Measurements from ENCODE around the gene CASKIN2. TPM values are rescaled to one million over a fixed set of nuclear protein-coding genes. Genes with fewer than 3 reads are reported as not detected.
"Not testable (repeated sequence)": the region's sequence is repeated elsewhere in the genome, so short reads cannot be mapped to it uniquely, and the experiment has no call there.

CASKIN2 gene
- total RNA-seq, 1 donor: 8.0 TPM

GRCh38 chr17:75459590-75460267 is 55.6 kb downstream of the CASKIN2 start:
- no peak for DNase-seq (ENCODE audit: low read depth)
- no peak for TF ChIP-seq CTCF (IDR thresholded peaks at IDR 0.05; ENCODE audit: insufficient read depth, low read length)
- H3K4me3 ChIP-seq (ENCODE audit: low read depth, low read length): no peak overlapping the region

GRCh38 chr17:75459246-75459589 is 56.1 kb downstream of the CASKIN2 start:
- H3K4me3 ChIP-seq (ENCODE audit: low read depth, low read length): no peak overlapping the region
- no peak for DNase-seq (ENCODE audit: low read depth)
- no peak for TF ChIP-seq CTCF (IDR thresholded peaks at IDR 0.05; ENCODE audit: insufficient read depth, low read length)

- DNase-seq (ENCODE audit: low read depth): peak; percentile 54
- no peak for TF ChIP-seq CTCF (IDR thresholded peaks at IDR 0.05; ENCODE audit: insufficient read depth, low read length)
These were observed 58.2 kb downstream of the CASKIN2 start for GRCh38 chr17:75457047-75457654.

GRCh38 chr17:75456417-75457046 is 58.8 kb downstream of the CASKIN2 start, which contains the start of gene TMEM94:
TMEM94 (plus strand) TSS chr17:75456635; CDS start chr17:75471906, 15,271 bp downstream.
- DNase-seq (ENCODE audit: low read depth): peak; percentile 99
- H3K4me3 ChIP-seq (ENCODE audit: low read depth, low read length): peak within 1 kb of the TSS; percentile 97
- no peak for TF ChIP-seq CTCF (IDR thresholded peaks at IDR 0.05; ENCODE audit: insufficient read depth, low read length)

More at GRCh38 chr17:75457047-75457654, 58.2 kb downstream of the CASKIN2 start:
- peak overlapping the region; percentile 97 for H3K4me3 ChIP-seq (ENCODE audit: low read depth, low read length)

GRCh38 chr17:75456039-75456416 is 59.3 kb downstream of the CASKIN2 start:
- TF ChIP-seq CTCF (IDR thresholded peaks at IDR 0.05; ENCODE audit: insufficient read depth, low read length): no peak
- DNase-seq (ENCODE audit: low read depth): no peak
- H3K4me3 ChIP-seq (ENCODE audit: low read depth, low read length): peak overlapping the region; percentile 59

GRCh38 chr17:75454672-75455071 is 60.7 kb downstream of the CASKIN2 start:
- H3K4me3 ChIP-seq (ENCODE audit: low read depth, low read length); DNase-seq (ENCODE audit: low read depth): not testable (repeated sequence)

- TF ChIP-seq CTCF (IDR thresholded peaks at IDR 0.05; ENCODE audit: insufficient read depth, low read length): no peak
These were observed 61.1 kb downstream of the CASKIN2 start for GRCh38 chr17:75454193-75454592.

More at GRCh38 chr17:75454193-75454592, 61.1 kb downstream of the CASKIN2 start:
- H3K4me3 ChIP-seq (ENCODE audit: low read depth, low read length): no peak overlapping the region
- DNase-seq (ENCODE audit: low read depth): no peak

Data from fibroblast of the aortic adventitia (primary cell).